HG03103 (cell line): Measurements from ENCODE around the gene GP1BA.

ENCODE experiments used
- ATAC-seq: cut with Tn5 transposase; IDR thresholded peaks from one replicate; pipeline ENCODE4 v1.9.1; 2021; ENCODE audit warnings: low read depth; ENCODE audit not compliant: unreplicated experiment

The GP1BA gene

GRCh38 chr17:4971826-4972225, 39.7 kb downstream of the GP1BA start:
- no peak for ATAC-seq

- ATAC-seq: no peak
These were observed 40.2 kb downstream of the GP1BA start for GRCh38 chr17:4972322-4972721.

GRCh38 chr17:4972752-4973151, 40.7 kb downstream of the GP1BA start:
- ATAC-seq: no peak

- ATAC-seq: no peak
These were observed 41.4 kb downstream of the GP1BA start for GRCh38 chr17:4973256-4974114.

- ATAC-seq: no peak
These were observed 42.1 kb downstream of the GP1BA start for GRCh38 chr17:4974115-4974670.

- no peak for ATAC-seq
These were observed 46.6 kb downstream of the GP1BA start for GRCh38 chr17:4978726-4979125.

GRCh38 chr17:4980644-4981216, 48.7 kb downstream of the GP1BA start:
- no peak for ATAC-seq

- no peak for ATAC-seq
These were observed 50.2 kb downstream of the GP1BA start for GRCh38 chr17:4982305-4982704.
